Measurements from ENCODE around the gene PAQR7.

PAQR7 gene

GRCh38 chr1:25854554-25854953 lies 21.0 kb downstream of the PAQR7 start:
- no peaks in the 10 kb centered on the region for H3K9me3 ChIP-seq (ENCODE audit: control insufficient read depth, insufficient read depth, low read length)
- no peak overlapping the region for H3K4me2 ChIP-seq (ENCODE audit: low read length)
- no peaks in the 10 kb centered on the region for H3K9me2 ChIP-seq (replicated peaks; ENCODE audit: control insufficient read depth, low read length)
- H3K36me3 ChIP-seq (ENCODE audit: control insufficient read depth, low read length), result peaks cover 4% of the 10 kb centered on the region; the same call in 1 of the 2 replicates
- H4K20me1 ChIP-seq (ENCODE audit: control insufficient read depth, insufficient read depth, low read depth, low read length), result no peaks in the 10 kb centered on the region
- no peak overlapping the region for H3K4me3 ChIP-seq (ENCODE audit: low read length)
- no peaks in the 10 kb centered on the region for H3K27me3 ChIP-seq (ENCODE audit: control insufficient read depth, low read length)
- H3K79me2 ChIP-seq (ENCODE audit: control insufficient read depth, low read length), result peaks cover 87% of the 10 kb centered on the region
- TF ChIP-seq CTCF (IDR thresholded peaks at IDR 0.05; ENCODE audit: low read depth, low read length, poor library complexity, severe bottlenecking) (no peak), EZH2phosphoT487 (IDR thresholded peaks at IDR 0.05; ENCODE audit: borderline replicate concordance, low read length) (no peak)
- peaks cover 6% of the 10 kb centered on the region for H3K4me1 ChIP-seq (ENCODE audit: control insufficient read depth, low read length)
- no peaks in the 10 kb centered on the region for H3F3A ChIP-seq (ENCODE audit: control insufficient read depth, insufficient read depth)
- H3K27ac ChIP-seq (ENCODE audit: low read depth, low read length), result no peak overlapping the region

- Histone ChIP-seq H3K4me1 (ENCODE audit: control insufficient read depth, low read length) (peaks cover 18% of the 10 kb centered on the region), H3K9me2 (replicated peaks; ENCODE audit: control insufficient read depth, low read length) (no peaks in the 10 kb centered on the region), H3K36me3 (ENCODE audit: control insufficient read depth, low read length) (peaks cover 1% of the 10 kb centered on the region; the same call in 1 of the 2 replicates), H3F3A (ENCODE audit: control insufficient read depth, insufficient read depth) (no peaks in the 10 kb centered on the region), H3K4me2 (ENCODE audit: low read length) (no peak overlapping the region), H4K20me1 (ENCODE audit: control insufficient read depth, insufficient read depth, low read depth, low read length) (no peaks in the 10 kb centered on the region), H3K27ac (ENCODE audit: low read depth, low read length) (no peak overlapping the region), H3K27me3 (ENCODE audit: control insufficient read depth, low read length) (no peaks in the 10 kb centered on the region), H3K79me2 (ENCODE audit: control insufficient read depth, low read length) (peaks cover 85% of the 10 kb centered on the region), H3K4me3 (ENCODE audit: low read length) (no peak overlapping the region), H3K9me3 (ENCODE audit: control insufficient read depth, insufficient read depth, low read length) (no peaks in the 10 kb centered on the region)
- no peak for TF ChIP-seq CTCF (IDR thresholded peaks at IDR 0.05; ENCODE audit: low read depth, low read length, poor library complexity, severe bottlenecking)
- TF ChIP-seq EZH2phosphoT487 (IDR thresholded peaks at IDR 0.05; ENCODE audit: borderline replicate concordance, low read length), result no peak
Measured at GRCh38 chr1:25848531-25848930, 27.0 kb downstream of the PAQR7 start.

GRCh38 chr1:25847929-25848328 lies 27.6 kb downstream of the PAQR7 start:
- Histone ChIP-seq H3K79me2 (ENCODE audit: control insufficient read depth, low read length) (peaks cover 83% of the 10 kb centered on the region), H3K4me3 (ENCODE audit: low read length) (no peak overlapping the region), H3K4me1 (ENCODE audit: control insufficient read depth, low read length) (peaks cover 18% of the 10 kb centered on the region), H3K27ac (ENCODE audit: low read depth, low read length) (no peak overlapping the region), H3K9me2 (replicated peaks; ENCODE audit: control insufficient read depth, low read length) (no peaks in the 10 kb centered on the region), H3K27me3 (ENCODE audit: control insufficient read depth, low read length) (no peaks in the 10 kb centered on the region), H3F3A (ENCODE audit: control insufficient read depth, insufficient read depth) (no peaks in the 10 kb centered on the region), H3K36me3 (ENCODE audit: control insufficient read depth, low read length) (no peaks in the 10 kb centered on the region), H4K20me1 (ENCODE audit: control insufficient read depth, insufficient read depth, low read depth, low read length) (no peaks in the 10 kb centered on the region), H3K4me2 (ENCODE audit: low read length) (no peak overlapping the region), H3K9me3 (ENCODE audit: control insufficient read depth, insufficient read depth, low read length) (no peaks in the 10 kb centered on the region)
- no peak for TF ChIP-seq EZH2phosphoT487 (IDR thresholded peaks at IDR 0.05; ENCODE audit: borderline replicate concordance, low read length)
- TF ChIP-seq CTCF (IDR thresholded peaks at IDR 0.05; ENCODE audit: low read depth, low read length, poor library complexity, severe bottlenecking), result no peak

Measured in DOHH2 (cell line).